Measurements from ENCODE around the gene PRKCE.
"Not testable (repeated sequence)": the region's sequence is repeated elsewhere in the genome, so short reads cannot be mapped to it uniquely, and the experiment has no call there.

The PRKCE gene

GRCh38 chr2:46194856-46195255 lies 543.4 kb downstream of the PRKCE start:
- no peak for DNase-seq (ENCODE audit: low read depth in 2 of 2)

- DNase-seq (ENCODE audit: low read depth in 2 of 2), result no peak
These were observed 544.3 kb downstream of the PRKCE start for GRCh38 chr2:46195819-46196218.

DNA sequence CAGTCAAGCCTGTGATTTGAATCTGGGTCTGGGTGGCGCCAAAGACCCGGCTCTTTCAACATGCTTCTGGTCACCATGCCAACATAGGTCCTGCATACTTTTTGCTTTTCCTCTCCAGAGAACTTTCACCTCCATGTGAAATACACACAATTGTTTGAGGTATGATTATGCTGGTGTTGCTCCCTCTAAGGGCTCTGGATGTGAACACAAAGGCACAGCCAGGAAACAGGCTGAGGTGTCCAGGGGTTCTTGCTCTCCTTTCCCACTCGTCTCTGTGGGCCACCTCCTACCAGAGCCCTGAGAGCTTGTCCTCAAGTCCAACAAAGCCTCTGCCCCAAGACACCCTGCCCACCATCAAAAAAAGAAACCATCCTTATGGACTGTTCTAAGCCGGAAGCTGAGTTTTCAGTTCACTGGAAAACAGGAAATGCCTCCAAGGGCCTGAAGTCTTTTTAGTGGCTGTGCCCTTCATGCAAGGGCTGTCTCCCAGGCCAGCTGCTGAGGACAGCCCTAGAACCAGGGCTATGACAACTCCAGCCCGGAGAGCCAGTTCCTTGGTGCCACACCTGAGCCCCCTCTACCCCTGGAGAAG lies 545.5 kb downstream of the PRKCE start:
- no peak for DNase-seq (ENCODE audit: low read depth in 2 of 2)

DNA sequence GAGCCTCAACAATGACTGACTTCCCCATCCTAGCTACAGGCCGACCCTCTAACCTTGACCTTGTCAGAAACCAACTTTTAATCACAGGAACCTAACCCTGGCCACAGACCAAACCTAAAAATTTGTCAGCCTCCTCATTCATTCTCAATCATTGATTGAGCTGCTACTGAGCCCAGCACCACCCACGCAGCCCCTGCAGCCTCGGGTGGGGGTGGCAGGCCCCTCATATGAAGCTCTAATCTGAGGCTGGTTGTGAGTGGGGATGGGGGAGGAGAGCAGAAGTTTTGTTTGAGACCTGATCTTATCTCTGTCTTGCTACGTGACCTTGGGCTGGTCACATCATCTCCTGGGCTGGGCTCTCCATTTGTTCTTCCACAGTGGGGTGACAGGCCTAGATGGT lies 546.2 kb downstream of the PRKCE start:
- no peak for DNase-seq (ENCODE audit: low read depth in 2 of 2)

GRCh38 chr2:46198164-46198883 lies 546.8 kb downstream of the PRKCE start:
- DNase-seq (ENCODE audit: low read depth in 2 of 2), result no peak

GRCh38 chr2:46198966-46199365 lies 547.5 kb downstream of the PRKCE start:
- no peak for DNase-seq (ENCODE audit: low read depth in 2 of 2)

- DNase-seq (ENCODE audit: low read depth in 2 of 2), result no peak
These were observed 548.7 kb downstream of the PRKCE start for GRCh38 chr2:46200100-46200690.

- DNase-seq (ENCODE audit: low read depth in 2 of 2), result no peak
These were observed 549.6 kb downstream of the PRKCE start for GRCh38 chr2:46200861-46201605.

DNA sequence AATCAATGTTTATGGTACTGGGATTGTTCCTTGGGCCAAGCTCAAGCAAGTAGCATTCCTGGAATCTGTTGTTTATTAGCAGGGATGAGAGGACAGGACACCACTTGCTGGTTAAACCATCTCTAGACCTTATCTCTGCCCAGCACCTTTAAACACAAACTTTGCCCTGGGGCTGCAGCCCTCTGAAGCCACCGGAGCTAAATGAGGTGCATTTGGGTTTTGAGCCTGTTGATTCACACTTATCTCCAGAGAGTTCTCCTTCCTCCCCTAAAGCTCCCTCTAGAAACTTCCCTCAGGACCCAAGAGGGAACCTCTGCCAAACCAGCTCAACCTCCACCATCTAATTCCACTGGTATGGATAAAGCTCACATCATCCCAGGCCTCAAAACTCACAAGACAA lies 551.0 kb downstream of the PRKCE start:
- no peak for DNase-seq (ENCODE audit: low read depth in 2 of 2)

DNA sequence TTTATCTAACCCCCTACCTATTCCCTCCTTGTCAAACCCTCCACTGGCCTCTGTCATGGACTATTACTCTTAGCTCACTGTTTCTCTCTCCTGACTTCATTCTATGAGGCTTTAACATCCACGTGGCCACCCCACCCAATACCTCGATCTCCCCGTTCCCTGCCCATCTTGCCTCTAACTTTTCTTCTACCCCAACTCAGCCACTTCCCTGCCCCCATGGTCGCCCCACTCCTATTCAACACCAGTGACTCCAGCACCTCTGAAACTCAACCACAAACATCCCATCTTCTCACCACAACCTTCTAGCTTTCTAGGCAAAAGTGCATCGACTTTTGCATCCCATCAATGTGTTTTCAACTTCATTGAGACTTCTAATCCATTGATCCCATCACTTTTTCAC lies 551.5 kb downstream of the PRKCE start:
- no peak for DNase-seq (ENCODE audit: low read depth in 2 of 2)

GRCh38 chr2:46203636-46204035 lies 552.2 kb downstream of the PRKCE start:
- DNase-seq (ENCODE audit: low read depth in 2 of 2), result not testable (repeated sequence)

DNA sequence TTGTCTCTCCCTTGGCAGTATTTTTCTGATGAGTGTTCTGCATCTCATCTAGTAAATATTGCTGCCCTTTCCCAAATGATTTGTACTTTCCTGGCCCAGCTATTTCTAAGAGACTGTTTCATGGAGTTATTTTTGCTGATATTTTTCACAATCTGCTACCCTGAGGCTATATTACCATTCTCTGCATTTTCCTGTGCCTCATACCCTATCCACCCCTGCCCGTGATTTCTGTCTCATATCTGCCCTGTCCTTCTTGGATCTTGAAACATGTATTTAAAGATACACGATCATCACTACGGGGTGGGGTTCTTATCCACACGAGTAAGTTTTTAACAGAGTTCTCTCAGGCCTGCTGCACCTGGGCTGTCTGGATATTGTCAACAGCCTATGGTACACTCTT lies 556.1 kb downstream of the PRKCE start:
- no peak for DNase-seq (ENCODE audit: low read depth in 2 of 2)

GRCh38 chr2:46208766-46209165 lies 557.3 kb downstream of the PRKCE start:
- no peak for DNase-seq (ENCODE audit: low read depth in 2 of 2)

- no peak for DNase-seq (ENCODE audit: low read depth in 2 of 2)
These were observed 558.6 kb downstream of the PRKCE start for GRCh38 chr2:46210063-46210462.

- DNase-seq (ENCODE audit: low read depth in 2 of 2), result no peak
These were observed 560.0 kb downstream of the PRKCE start for GRCh38 chr2:46211461-46211860.

DNA sequence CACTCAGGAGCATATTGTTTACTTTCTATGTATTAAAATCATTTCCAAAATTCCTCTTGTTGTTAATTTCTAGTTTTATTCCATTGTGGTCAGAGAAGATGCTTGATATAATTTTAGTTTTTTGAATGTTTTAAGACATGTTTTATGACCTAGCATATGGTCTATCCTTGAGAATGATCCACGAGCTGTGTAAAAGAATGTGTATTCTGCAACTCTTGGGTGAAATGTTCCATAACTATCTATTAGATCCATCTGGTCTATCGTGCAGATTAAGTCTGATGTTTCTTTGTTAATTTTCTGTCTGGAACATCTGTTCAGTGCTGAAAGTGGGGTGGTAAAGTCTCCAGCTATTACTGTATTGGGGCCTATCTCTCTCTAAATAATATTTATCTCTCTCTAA lies 562.4 kb downstream of the PRKCE start:
- DNase-seq (ENCODE audit: low read depth in 2 of 2), result no peak

- no peak for DNase-seq (ENCODE audit: low read depth in 2 of 2)
These were observed 564.7 kb downstream of the PRKCE start for GRCh38 chr2:46216213-46216612.

DNA sequence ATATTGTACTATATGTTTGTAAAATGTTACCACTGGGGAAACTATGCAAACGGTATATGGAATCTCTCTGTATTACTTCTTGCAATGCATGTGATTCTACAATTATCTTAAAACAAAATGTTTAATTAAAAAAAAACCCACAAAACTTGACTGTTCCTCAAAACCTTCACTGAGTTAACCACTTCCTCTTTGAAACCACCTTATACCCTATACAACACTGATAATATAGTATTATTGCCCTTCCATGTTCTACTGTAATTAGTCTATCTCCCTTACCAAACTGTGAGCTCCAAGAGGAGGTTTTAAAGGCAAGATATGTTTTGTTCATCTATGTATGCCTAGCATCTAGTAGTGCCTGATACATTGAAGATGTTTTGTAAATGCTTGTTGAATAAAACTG lies 572.0 kb downstream of the PRKCE start:
- DNase-seq (ENCODE audit: low read depth in 2 of 2), result not testable (repeated sequence)

GRCh38 chr2:46225150-46225625 lies 573.7 kb downstream of the PRKCE start:
- no peak for DNase-seq (ENCODE audit: low read depth in 2 of 2)

GRCh38 chr2:46225730-46226129 lies 574.3 kb downstream of the PRKCE start:
- DNase-seq (ENCODE audit: low read depth in 2 of 2), result no peak

- DNase-seq (ENCODE audit: low read depth in 2 of 2), result no peak
These were observed 575.1 kb downstream of the PRKCE start for GRCh38 chr2:46226620-46227019.

GRCh38 chr2:46227022-46227421 lies 575.5 kb downstream of the PRKCE start:
- no peak for DNase-seq (ENCODE audit: low read depth in 2 of 2)
